ENCODE results near the gene DUSP15. TPM values are rescaled to one million over a fixed set of nuclear protein-coding genes. Genes with fewer than 3 reads are reported as not detected.

Gene DUSP15
- total and polyA plus RNA-seq, 7 donors = 0.60 to 2.6 (median 1.7) TPM; not detected in 2

DNA sequence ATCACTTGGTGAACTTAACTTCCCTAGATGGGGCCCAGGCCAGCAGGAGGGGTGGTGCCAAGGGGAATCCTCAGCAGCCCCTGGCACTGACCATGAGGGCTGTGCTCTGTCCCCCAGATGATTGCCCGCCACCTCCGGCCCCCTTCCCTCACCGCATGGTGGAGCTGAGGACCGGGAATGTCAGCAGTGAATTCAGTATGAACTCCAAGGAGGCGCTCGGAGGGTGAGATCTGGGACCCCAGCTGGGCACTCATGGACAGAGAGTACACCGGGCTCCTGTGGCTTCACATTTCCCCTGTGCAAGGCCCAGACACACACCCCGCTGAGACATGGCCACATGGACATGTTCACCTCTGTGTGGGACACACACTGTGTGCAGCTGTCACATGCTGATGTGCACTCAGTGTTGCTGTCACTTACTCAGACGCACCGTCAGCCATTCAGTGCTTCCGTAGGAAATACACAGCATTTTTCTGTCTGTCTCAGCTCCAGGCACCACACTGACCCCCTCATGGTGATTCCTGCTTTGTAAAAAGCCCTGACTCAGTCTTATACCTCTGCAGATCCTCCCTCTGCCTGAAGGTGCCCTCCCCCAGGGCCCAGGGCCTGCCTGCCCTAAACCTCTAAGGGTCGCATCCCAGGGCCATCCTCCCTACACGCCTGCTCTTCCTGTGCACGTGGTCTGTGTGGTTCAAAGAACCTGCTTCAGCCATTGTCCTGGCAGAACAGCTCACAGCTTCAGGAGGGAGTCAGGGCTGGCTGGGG lies 46.8 kb downstream of the DUSP15 start:
- 76 to 78% methylated on average over 14 of the region's 14 CpGs for WGBS, 2 donors
- intact Hi-C loops (cut with DNase I) = loop anchor here (1.0 to 5.0 kb wide), 3 partner anchors 23 to 269 kb away; partner anchors contain the start of gene PDRG1
- no peaks in the 10 kb centered on the region for H3K27me3 ChIP-seq
- H3K27ac ChIP-seq = no peak overlapping the region
- no peaks in the 10 kb centered on the region for H3K36me3 ChIP-seq
- TF ChIP-seq POLR2AphosphoS5 (IDR thresholded peaks at IDR 0.05) (no peak), POLR2A (IDR thresholded peaks at IDR 0.05) (no peak), EP300 (IDR thresholded peaks at IDR 0.05) (no peak)
- TF ChIP-seq, protein P1, sequence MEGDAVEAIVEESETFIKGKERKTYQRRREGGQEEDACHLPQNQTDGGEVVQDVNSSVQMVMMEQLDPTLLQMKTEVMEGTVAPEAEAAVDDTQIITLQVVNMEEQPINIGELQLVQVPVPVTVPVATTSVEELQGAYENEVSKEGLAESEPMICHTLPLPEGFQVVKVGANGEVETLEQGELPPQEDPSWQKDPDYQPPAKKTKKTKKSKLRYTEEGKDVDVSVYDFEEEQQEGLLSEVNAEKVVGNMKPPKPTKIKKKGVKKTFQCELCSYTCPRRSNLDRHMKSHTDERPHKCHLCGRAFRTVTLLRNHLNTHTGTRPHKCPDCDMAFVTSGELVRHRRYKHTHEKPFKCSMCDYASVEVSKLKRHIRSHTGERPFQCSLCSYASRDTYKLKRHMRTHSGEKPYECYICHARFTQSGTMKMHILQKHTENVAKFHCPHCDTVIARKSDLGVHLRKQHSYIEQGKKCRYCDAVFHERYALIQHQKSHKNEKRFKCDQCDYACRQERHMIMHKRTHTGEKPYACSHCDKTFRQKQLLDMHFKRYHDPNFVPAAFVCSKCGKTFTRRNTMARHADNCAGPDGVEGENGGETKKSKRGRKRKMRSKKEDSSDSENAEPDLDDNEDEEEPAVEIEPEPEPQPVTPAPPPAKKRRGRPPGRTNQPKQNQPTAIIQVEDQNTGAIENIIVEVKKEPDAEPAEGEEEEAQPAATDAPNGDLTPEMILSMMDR (IDR thresholded peaks at IDR 0.05) = no peak
- no peaks in the 10 kb centered on the region for H3K9me3 ChIP-seq
- DNase-seq = no peak
- H3K4me3 ChIP-seq = no peak overlapping the region
- peaks cover 0 to 13% (median 9%) of the 10 kb centered on the region in 4 donors for H3K4me1 ChIP-seq

DNA sequence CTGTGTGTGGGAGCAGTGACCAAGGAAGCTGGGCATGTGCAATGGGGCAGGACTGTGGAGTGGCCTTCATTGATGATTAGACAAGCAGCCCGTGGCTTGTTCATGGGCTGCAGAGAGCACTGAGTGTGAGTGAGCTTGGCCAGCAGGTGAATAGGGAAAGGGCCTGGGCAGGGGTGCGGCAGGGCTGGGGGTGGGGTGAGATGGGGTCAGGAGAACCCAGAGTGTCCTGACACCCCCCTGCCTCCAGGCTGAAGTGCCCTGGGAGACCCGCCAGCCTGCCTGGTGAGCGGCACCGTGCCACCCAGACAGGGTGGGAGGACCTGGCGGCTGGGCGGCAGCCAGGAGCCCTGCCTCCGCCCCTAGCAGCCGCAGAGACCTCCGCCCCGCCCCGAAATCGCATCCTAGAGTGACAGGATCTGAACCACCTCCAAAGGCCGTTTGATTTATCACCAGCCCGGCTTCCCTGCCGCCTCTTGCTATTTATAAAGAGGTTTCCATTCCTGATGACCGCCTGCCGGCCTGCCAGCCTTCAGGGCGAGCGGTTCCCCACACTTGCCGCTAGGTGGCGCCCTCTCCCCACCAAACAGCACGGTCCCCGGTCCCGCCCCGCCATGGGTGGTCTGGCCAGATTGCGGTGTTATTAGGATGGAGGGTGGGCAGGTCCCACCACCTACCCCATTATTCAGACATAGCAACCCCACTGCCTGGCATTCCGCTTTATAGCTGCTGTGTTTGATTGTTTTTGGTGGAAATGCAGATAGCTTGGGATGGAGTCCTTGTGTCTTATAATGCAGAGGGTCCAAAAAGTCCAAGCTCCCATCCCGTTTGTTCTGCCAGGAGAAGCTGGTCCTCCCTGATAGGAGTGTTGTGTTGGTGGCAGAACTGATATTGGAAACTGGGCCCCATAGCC lies 47.7 kb downstream of the DUSP15 start:
- peaks cover 0 to 13% (median 9%) of the 10 kb centered on the region in 4 donors for H3K4me1 ChIP-seq
- H3K4me3 ChIP-seq = peak overlapping the region in 2 of 4 donors; percentile 23 to 29
- H3K27ac ChIP-seq = peak overlapping the region in 3 of 4 donors; percentile 21 to 41 (median 23)
- H3K27me3 ChIP-seq = no peaks in the 10 kb centered on the region
- TF ChIP-seq EP300 (IDR thresholded peaks at IDR 0.05) (no peak), POLR2AphosphoS5 (IDR thresholded peaks at IDR 0.05) (peak in 1 of 4 donors; percentile 38), POLR2A (IDR thresholded peaks at IDR 0.05) (no peak)
- TF ChIP-seq, protein P1 (IDR thresholded peaks at IDR 0.05) = peak; percentile 95 to 98 (median 97)
- intact Hi-C loops (cut with DNase I) = loop anchor here (1.0 to 5.0 kb wide), 4 partner anchors 24 to 270 kb away; partner anchors contain the start of gene PDRG1
- DNase-seq = peak; percentile 89
- WGBS, 2 donors = 3 to 6% methylated on average over 29 of the region's 29 CpGs
- no peaks in the 10 kb centered on the region for H3K36me3 ChIP-seq
- H3K9me3 ChIP-seq = no peaks in the 10 kb centered on the region

DNA sequence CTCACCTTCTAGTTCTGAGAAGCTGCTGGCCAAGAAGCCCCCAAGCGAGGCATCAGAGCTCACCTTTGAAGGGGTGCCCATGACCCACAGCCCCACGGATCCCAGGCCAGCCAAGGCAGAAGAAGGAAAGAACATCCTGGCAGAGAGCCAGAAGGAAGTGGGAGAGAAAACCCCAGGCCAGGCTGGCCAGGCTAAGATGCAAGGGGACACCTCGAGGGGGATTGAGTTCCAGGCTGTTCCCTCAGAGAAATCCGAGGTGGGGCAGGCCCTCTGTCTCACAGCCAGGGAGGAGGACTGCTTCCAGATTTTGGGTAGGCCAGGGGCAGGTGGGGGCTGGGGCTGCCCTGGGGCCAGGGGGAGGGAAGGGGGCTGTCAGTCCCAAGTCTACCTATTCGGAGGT lies 48.9 kb downstream of the DUSP15 start:
- Histone ChIP-seq H3K27ac (no peak overlapping the region), H3K9me3 (no peaks in the 10 kb centered on the region), H3K36me3 (no peaks in the 10 kb centered on the region), H3K27me3 (no peaks in the 10 kb centered on the region), H3K4me3 (no peak overlapping the region), H3K4me1 (peaks cover 0 to 13% (median 9%) of the 10 kb centered on the region in 4 donors)
- DNase-seq = peak; percentile 63
- intact Hi-C loops (cut with DNase I) = loop anchor here (5.0 kb wide), 1 partner anchor 271 kb away; no protein-coding TSS in a partner anchor
- TF ChIP-seq POLR2AphosphoS5 (IDR thresholded peaks at IDR 0.05) (no peak), EP300 (IDR thresholded peaks at IDR 0.05) (no peak), POLR2A (IDR thresholded peaks at IDR 0.05) (no peak)
- TF ChIP-seq, protein P1 (IDR thresholded peaks at IDR 0.05) = no peak
- 47 to 65% methylated on average over 5 of the region's 5 CpGs for WGBS, 2 donors

DNA sequence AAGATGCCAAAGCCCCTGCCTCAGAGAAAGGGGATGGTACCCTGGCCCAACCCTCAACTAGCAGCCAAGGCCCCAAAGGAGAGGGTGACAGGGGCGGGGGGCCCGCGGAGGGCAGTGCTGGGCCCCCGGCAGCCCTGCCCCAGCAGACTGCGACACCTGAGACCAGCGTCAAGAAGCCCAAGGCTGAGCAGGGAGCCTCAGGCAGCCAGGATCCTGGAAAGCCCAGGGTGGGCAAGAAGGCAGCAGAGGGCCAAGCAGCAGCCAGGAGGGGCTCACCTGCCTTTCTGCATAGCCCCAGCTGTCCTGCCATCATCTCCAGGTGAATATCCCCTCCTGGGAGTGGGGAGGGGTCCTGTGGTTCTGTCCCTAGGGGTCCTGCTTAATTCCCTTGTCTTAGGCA lies 50.1 kb downstream of the DUSP15 start:
- DNase-seq = no peak
- H3K27ac ChIP-seq = no peak overlapping the region
- no peak overlapping the region for H3K4me3 ChIP-seq
- intact Hi-C loops (cut with DNase I) = loop anchor here (5.0 kb wide), 1 partner anchor 272 kb away; no protein-coding TSS in a partner anchor
- H3K9me3 ChIP-seq = no peaks in the 10 kb centered on the region
- TF ChIP-seq POLR2AphosphoS5 (IDR thresholded peaks at IDR 0.05) (no peak), POLR2A (IDR thresholded peaks at IDR 0.05) (no peak), EP300 (IDR thresholded peaks at IDR 0.05) (no peak)
- TF ChIP-seq, protein P1 (IDR thresholded peaks at IDR 0.05) = no peak
- H3K4me1 ChIP-seq = peaks cover 0 to 18% (median 9%) of the 10 kb centered on the region in 4 donors
- no peaks in the 10 kb centered on the region for H3K36me3 ChIP-seq
- WGBS, 2 donors = 84 to 88% methylated on average over 6 of the region's 6 CpGs
- H3K27me3 ChIP-seq = no peaks in the 10 kb centered on the region

All from sigmoid colon (tissue), 7 donors.